AG08396 (cell line): ENCODE data around the gene THBS3.
"Not testable (repeated sequence)": the region's sequence is repeated elsewhere in the genome, so short reads cannot be mapped to it uniquely, and the experiment has no call there.

ENCODE experiments used
- DNase-seq: peaks from one replicate; pipeline ENCODE4 v3.0.0; 2012; ENCODE audit warnings: low spot score, mixed read lengths

THBS3 gene

GRCh38 chr1:155173478-155174323 lies 34.0 kb downstream of the THBS3 start, which contains the start of gene TRIM46:
TSS of gene TRIM46 (plus strand) at chr1:155173849. CDS start at chr1:155173967, 118 bp downstream.
- DNase-seq: peak; percentile 89

GRCh38 chr1:155172732-155173477 lies 34.8 kb downstream of the THBS3 start, which contains the start of gene KRTCAP2:
TSS of gene KRTCAP2 (minus strand) at chr1:155173304. CDS start at chr1:155173224, 80 bp downstream.
- peak; percentile 99 for DNase-seq

- DNase-seq: peak; percentile 5
These were observed 35.6 kb downstream of the THBS3 start for GRCh38 chr1:155171836-155172731.

GRCh38 chr1:155170806-155171205 lies 36.9 kb downstream of the THBS3 start:
- no peak for DNase-seq

GRCh38 chr1:155170101-155170785 lies 37.5 kb downstream of the THBS3 start:
- DNase-seq: peak; percentile 0

- peak; percentile 1 for DNase-seq
These were observed 38.2 kb downstream of the THBS3 start for GRCh38 chr1:155169541-155169940.

- DNase-seq: peak; percentile 1
These were observed 39.1 kb downstream of the THBS3 start for GRCh38 chr1:155168456-155169210.

GRCh38 chr1:155168105-155168445 lies 39.6 kb downstream of the THBS3 start:
- not testable (repeated sequence) for DNase-seq

- peak; percentile 85 for DNase-seq
These were observed 40.3 kb downstream of the THBS3 start for GRCh38 chr1:155167166-155168104.

GRCh38 chr1:155166471-155167165 lies 41.1 kb downstream of the THBS3 start:
- no peak for DNase-seq

GRCh38 chr1:155166051-155166470 lies 41.6 kb downstream of the THBS3 start:
- DNase-seq: no peak

- DNase-seq: not testable (repeated sequence)
These were observed 43.1 kb downstream of the THBS3 start for GRCh38 chr1:155164625-155165024.

GRCh38 chr1:155163785-155164184 lies 43.9 kb downstream of the THBS3 start:
- DNase-seq: not testable (repeated sequence)

- not testable (repeated sequence) for DNase-seq
These were observed 45.1 kb downstream of the THBS3 start for GRCh38 chr1:155162631-155163030.

- no peak for DNase-seq
These were observed 47.6 kb downstream of the THBS3 start for GRCh38 chr1:155160128-155160527.

- no peak for DNase-seq
These were observed 48.7 kb downstream of the THBS3 start for GRCh38 chr1:155158991-155159390.

- not testable (repeated sequence) for DNase-seq
These were observed 51.6 kb downstream of the THBS3 start for GRCh38 chr1:155155996-155156643.
